Epithelial cell of proximal tubule (primary cell): ENCODE results near the gene COL25A1. TPM values are rescaled to one million over a fixed set of nuclear protein-coding genes. Genes with fewer than 3 reads are reported as not detected.

Experiments used
- DNase-seq: peaks from one replicate; pipeline ENCODE4 v3.0.0-alpha.2; 2011; ENCODE audit warnings: low read depth
- H3K4me3 ChIP-seq: 2 replicates; pipeline ENCODE4 v1.5.1; 2011; ENCODE audit warnings: low read depth, mild to moderate bottlenecking, low read length
- CTCF ChIP-seq: conservative IDR thresholded peaks from 2 replicates; pipeline ENCODE4 v1.5.1; 2012; ENCODE audit warnings: low read depth, mild to moderate bottlenecking, low read length
- total RNA-seq: library from RNA; depleted of rRNA; stranded (reverse); fragments of >200 nt; gene quantifications from 2 replicates; pipeline ENCODE4 v1.2.3, GENCODE V29; 2015

The COL25A1 gene
- total RNA-seq, 1 donor from 2014 or later, result 0.46 TPM

GRCh38 chr4:109313168-109314133 is 11.0 kb upstream of the COL25A1 start:
- H3K4me3 ChIP-seq, result no peak overlapping the region
- TF ChIP-seq CTCF, result no peak
- DNase-seq, result no peak

- peak overlapping the region; percentile 52 for H3K4me3 ChIP-seq
- TF ChIP-seq CTCF, result no peak
- no peak for DNase-seq
Measured at GRCh38 chr4:109303140-109303496, 660 bp upstream of the COL25A1 start.

- no peak for TF ChIP-seq CTCF
- peak overlapping the region; percentile 52 for H3K4me3 ChIP-seq
- no peak for DNase-seq
Measured at GRCh38 chr4:109301651-109302360, 652 bp downstream of the COL25A1 start.

- peak; percentile 79 for TF ChIP-seq CTCF
- DNase-seq, result no peak
- H3K4me3 ChIP-seq, result no peak overlapping the region
Measured at GRCh38 chr4:109298279-109299010, 4.0 kb downstream of the COL25A1 start.

- TF ChIP-seq CTCF, result no peak
- peak; percentile 23 for DNase-seq
- no peak overlapping the region for H3K4me3 ChIP-seq
Measured at GRCh38 chr4:109296527-109296926, 5.9 kb downstream of the COL25A1 start.

GRCh38 chr4:109295081-109295480 is 7.4 kb downstream of the COL25A1 start:
- TF ChIP-seq CTCF, result no peak
- no peak overlapping the region for H3K4me3 ChIP-seq
- no peak for DNase-seq
